ENCODE results near the gene RSKR. TPM values are rescaled to one million over a fixed set of nuclear protein-coding genes. Genes with fewer than 3 reads are reported as not detected.
A peak's percentile ranks its signal among the peaks of the same experiment; 100 is the strongest.

RSKR gene
- total and polyA plus RNA-seq, 2 of the 4 experiments (the other 2 are of a cell fraction), result 2.2 to 6.8 TPM

DNA sequence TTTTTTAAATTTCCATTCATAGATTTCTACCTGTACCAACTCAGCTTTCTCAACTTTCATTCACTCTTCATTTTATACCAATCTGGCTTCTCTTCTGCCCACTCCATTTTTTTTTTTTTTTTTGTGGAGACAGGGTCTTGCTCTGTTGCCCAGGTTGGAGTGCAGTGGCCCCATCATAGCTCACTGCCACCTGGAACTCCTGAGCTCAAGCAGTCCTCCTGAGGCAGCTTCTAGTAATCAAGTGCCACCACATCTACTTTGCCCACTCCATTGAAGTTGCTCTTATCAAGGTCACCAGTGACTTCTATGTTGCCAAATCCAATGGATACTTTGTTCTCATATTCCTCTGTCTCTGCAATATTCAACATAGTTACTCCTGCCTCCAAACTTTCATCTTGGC lies 49.7 kb upstream of the RSKR start:
- H3K18ac ChIP-seq (ENCODE audit: low read depth, low read length), result no peak overlapping the region
- no peak overlapping the region for H2BK120ac ChIP-seq (ENCODE audit: low read depth, low read length)
- H3K56ac ChIP-seq (ENCODE audit: extremely low read depth, insufficient read depth, low read length), result no peak overlapping the region
- ATAC-seq (ENCODE audit: low read depth) (no peak), DNase-seq (no peak)
- H3K23ac ChIP-seq (ENCODE audit: low read depth, low read length), result peak overlapping the region; percentile 48; the same call in 1 of the 2 replicates
- no peak overlapping the region for H4K5ac ChIP-seq (ENCODE audit: low read depth, low read length)
- H3K9ac ChIP-seq (ENCODE audit: low read depth, low read length), result no peak overlapping the region
- H4K8ac ChIP-seq (ENCODE audit: low read depth in 2 of 2, low read length in 2 of 2), result no peak overlapping the region
- in situ Hi-C loops (cut with MboI; ENCODE audit: low sequenced_read_pairs), result no loop called here
- no TSS peak for BruUV-seq (replicated peaks)
- H2AFZ ChIP-seq (replicated peaks; ENCODE audit: low read length, poor library complexity), result no peak overlapping the region
- H2BK20ac ChIP-seq (ENCODE audit: low read depth, low read length), result no peak overlapping the region
- peaks cover 9% of the 10 kb centered on the region for H3K9me1 ChIP-seq (ENCODE audit: insufficient read depth, low read length)
- no peaks in the 10 kb centered on the region for H3K27me3 ChIP-seq (ENCODE audit: control insufficient read depth, insufficient read depth, low read length)
- no peak overlapping the region for H2AK5ac ChIP-seq (ENCODE audit: low read depth, low read length)
- no peak overlapping the region for H3K4me3 ChIP-seq (ENCODE audit: insufficient read depth, low read depth, low read length)
- H3K4ac ChIP-seq (ENCODE audit: low read depth, low read length), result no peak overlapping the region
- intact Hi-C loops (cut with micrococcal nuclease), result no loop called here
- H3K27ac ChIP-seq (ENCODE audit: insufficient read depth, low read length), result no peak overlapping the region
- peaks cover 14 to 66% of the 10 kb centered on the region in 2 experiments for H3K79me1 ChIP-seq (ENCODE audit: low read depth in 1 of 2, low read length in 2 of 2)
- no peaks in the 10 kb centered on the region for H3K9me3 ChIP-seq (ENCODE audit: control insufficient read depth, insufficient read depth, low read length)
- ChIA-PET POLR2A (ENCODE audit: unreplicated experiment) (no interaction called here), CTCF (no interaction called here)
- H2BK15ac ChIP-seq (ENCODE audit: low read depth, low read length), result no peak overlapping the region
- TF ChIP-seq RAD21 (IDR thresholded peaks at IDR 0.05; ENCODE audit: low read length) (no peak), MAFK (IDR thresholded peaks at IDR 0.05; ENCODE audit: low read depth, low read length) (no peak), FOS (IDR thresholded peaks at IDR 0.05; ENCODE audit: low read depth, low read length) (no peak), MAZ (IDR thresholded peaks at IDR 0.05; ENCODE audit: borderline replicate concordance, low read depth, low read length) (no peak), BHLHE40 (IDR thresholded peaks at IDR 0.05; ENCODE audit: low read depth, low read length) (no peak), RFX5 (IDR thresholded peaks at IDR 0.05; ENCODE audit: low read depth, low read length) (no peak), SMC3 (IDR thresholded peaks at IDR 0.05; ENCODE audit: low read depth, low read length) (no peak), CEBPB (IDR thresholded peaks at IDR 0.05; ENCODE audit: low read depth, low read length) (no peak), NFE2L2 (IDR thresholded peaks at IDR 0.05; ENCODE audit: low read depth, low read length) (no peak), CHD1 (IDR thresholded peaks at IDR 0.05; ENCODE audit: low read depth, low read length) (no peak)
- TF ChIP-seq, protein P1, sequence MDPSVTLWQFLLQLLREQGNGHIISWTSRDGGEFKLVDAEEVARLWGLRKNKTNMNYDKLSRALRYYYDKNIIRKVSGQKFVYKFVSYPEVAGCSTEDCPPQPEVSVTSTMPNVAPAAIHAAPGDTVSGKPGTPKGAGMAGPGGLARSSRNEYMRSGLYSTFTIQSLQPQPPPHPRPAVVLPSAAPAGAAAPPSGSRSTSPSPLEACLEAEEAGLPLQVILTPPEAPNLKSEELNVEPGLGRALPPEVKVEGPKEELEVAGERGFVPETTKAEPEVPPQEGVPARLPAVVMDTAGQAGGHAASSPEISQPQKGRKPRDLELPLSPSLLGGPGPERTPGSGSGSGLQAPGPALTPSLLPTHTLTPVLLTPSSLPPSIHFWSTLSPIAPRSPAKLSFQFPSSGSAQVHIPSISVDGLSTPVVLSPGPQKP (IDR thresholded peaks at IDR 0.05; ENCODE audit: borderline replicate concordance, low read depth, low read length), result no peak
- H3K4me1 ChIP-seq (ENCODE audit: control insufficient read depth, insufficient read depth, low read length), result peaks cover 2% of the 10 kb centered on the region; the same call in 1 of the 2 replicates
- dilution Hi-C loops (cut with HindIII; ENCODE audit: low sequenced_read_pairs, unreplicated experiment), result no loop called here
- H3K14ac ChIP-seq (replicated peaks; ENCODE audit: low read depth, low read length), result 0 out of 2 replicates have a peak overlapping the region, but pooled peaks have one; percentile 45
- H4K20me1 ChIP-seq (ENCODE audit: insufficient read depth, low read length), result peaks cover 57% of the 10 kb centered on the region
- H3K36me3 ChIP-seq (ENCODE audit: control insufficient read depth, insufficient read depth, low read length), result peaks cover 19% of the 10 kb centered on the region
- no peak overlapping the region for H2AK9ac ChIP-seq (replicated peaks; ENCODE audit: low read depth, low read length, poor library complexity)
- H3K4me2 ChIP-seq (ENCODE audit: low read depth, low read length), result peak overlapping the region; percentile 81; the same call in 1 of the 2 replicates
- no peak overlapping the region for H2BK5ac ChIP-seq (ENCODE audit: low read depth, low read length, poor library complexity, severe bottlenecking)
- no peak overlapping the region for H4K91ac ChIP-seq (ENCODE audit: insufficient read depth, low read depth, low read length)
